K562 (cell line): ENCODE measurements around the gene HSDL1. TPM values are rescaled to one million over a fixed set of nuclear protein-coding genes. Genes with fewer than 3 reads are reported as not detected.
A peak's percentile ranks its signal among the peaks of the same experiment; 100 is the strongest.

Experiments used
- CREB1 ChIP-seq, 2 experiments: sonication (generic) in 1 of 2; formaldehyde crosslinking in 1 of 2; IDR thresholded peaks; 2 replicates each; pipeline versions ENCODE4 v1.6.1 to v1.8.0; 2012 to 2022; ENCODE audit warnings: inconsistent platforms in 1 of 2, mild to moderate bottlenecking in 1 of 2, missing genetic modification reagents in 1 of 2, moderate library complexity in 1 of 2
- E2F8 ChIP-seq: fragments of 450-650 bp; IDR thresholded peaks from 2 replicates; pipeline ENCODE4 v1.7.1; 2018; ENCODE audit warnings: mild to moderate bottlenecking, low read depth; ENCODE audit not compliant: partially characterized antibody
- EP300 ChIP-seq: IDR thresholded peaks from 2 replicates; pipeline ENCODE4 v1.6.1; 2012; ENCODE audit warnings: low read length, improper control_type of control experiment
- JUN ChIP-seq, 2 experiments: sonication (generic) in 1 of 2; formaldehyde crosslinking in 1 of 2; IDR thresholded peaks; 2 replicates each; pipeline versions ENCODE4 v1.6.1 to v1.8.0; 2012 to 2022; ENCODE audit warnings: borderline replicate concordance in 2 of 2, mild to moderate bottlenecking in 2 of 2, improper control_type of control experiment in 1 of 2, low read depth in 1 of 2, low read length in 1 of 2, missing genetic modification reagents in 1 of 2
- JUNB ChIP-seq: fragments of 450-650 bp; formaldehyde crosslinking; conservative IDR thresholded peaks from 2 replicates; pipeline ENCODE4 v1.4.0; 2020; ENCODE audit warnings: mild to moderate bottlenecking
- MLLT1 ChIP-seq, 2 experiments: fragments of 450-650 bp; IDR thresholded peaks; 2 replicates each; pipeline ENCODE4 v1.6.1; 2016
- PHF8 ChIP-seq: fragments of 200-600 bp; sonication (generic); IDR thresholded peaks from 2 replicates; pipeline ENCODE4 v1.6.1; 2012; ENCODE audit warnings: mixed run types, mild to moderate bottlenecking, inconsistent platforms, low read length, moderate library complexity, borderline replicate concordance
- POU5F1 ChIP-seq: fragments of 150-350 bp; IDR thresholded peaks from 2 replicates; pipeline ENCODE4 v1.6.1; 2014; ENCODE audit warnings: borderline replicate concordance, low read length, low read depth, mild to moderate bottlenecking; ENCODE audit not compliant: partially characterized antibody
- RBM22 ChIP-seq: fragments of 200-400 bp; formaldehyde crosslinking; IDR thresholded peaks from 2 replicates; pipeline ENCODE4 v1.6.1; 2018; ENCODE audit warnings: low read length, low read depth; ENCODE audit not compliant: poor library complexity, severe bottlenecking
- SETDB1 ChIP-seq: IDR thresholded peaks from one replicate; pipeline ENCODE4 v1.6.1; 2012; ENCODE audit warnings: low read length, control low read depth, inconsistent platforms
- SP1 ChIP-seq: sonication (generic); formaldehyde crosslinking; IDR thresholded peaks from 2 replicates; pipeline ENCODE4 v1.8.1; 2022; ENCODE audit warnings: mild to moderate bottlenecking, missing genetic modification reagents
- SP2 ChIP-seq: IDR thresholded peaks from 2 replicates; pipeline ENCODE4 v1.6.1; 2011; ENCODE audit warnings: mild to moderate bottlenecking, low read depth, low read length, moderate library complexity; ENCODE audit not compliant: poor library complexity, severe bottlenecking; ENCODE audit errors: extremely low read depth
- TAF15 ChIP-seq: fragments of 200-400 bp; formaldehyde crosslinking; IDR thresholded peaks from 2 replicates; pipeline ENCODE4 v1.6.1; 2017; ENCODE audit warnings: mild to moderate bottlenecking, low read depth, low read length, moderate library complexity
- TAF9B ChIP-seq: fragments of 450-650 bp; IDR thresholded peaks from 2 replicates; pipeline ENCODE4 v1.6.1; 2018; ENCODE audit warnings: mild to moderate bottlenecking; ENCODE audit not compliant: partially characterized antibody
- TEAD1 ChIP-seq, 2 experiments: fragments of 450-650 bp in 1 of 2; sonication (generic) in 1 of 2; formaldehyde crosslinking; IDR thresholded peaks; 2 replicates each; pipeline versions ENCODE4 v1.4.0 to v1.8.0; 2020 to 2022; ENCODE audit warnings: mild to moderate bottlenecking in 2 of 2, missing genetic modification reagents in 1 of 2
- WHSC1 ChIP-seq: IDR thresholded peaks from one replicate; pipeline ENCODE4 v1.6.1; 2012; ENCODE audit warnings: low read length, control low read depth, inconsistent platforms
- XRCC5 ChIP-seq: fragments of 200-400 bp; formaldehyde crosslinking; IDR thresholded peaks from 2 replicates; pipeline ENCODE4 v1.6.1; 2017; ENCODE audit warnings: low read depth, mild to moderate bottlenecking, low read length
- ZNF12 ChIP-seq: sonication (generic); formaldehyde crosslinking; IDR thresholded peaks from 2 replicates; pipeline ENCODE4 v1.4.0; 2020; ENCODE audit warnings: mild to moderate bottlenecking, missing genetic modification reagents
- ZNF124 ChIP-seq: sonication (generic); formaldehyde crosslinking; IDR thresholded peaks from 2 replicates; pipeline ENCODE4 v1.8.1; 2022; ENCODE audit warnings: missing genetic modification reagents
- ZNF184 ChIP-seq: sonication (generic); formaldehyde crosslinking; IDR thresholded peaks from 2 replicates; pipeline ENCODE4 v1.5.0; 2020; ENCODE audit warnings: missing genetic modification reagents
- ZNF75A ChIP-seq: fragments of 450-650 bp; formaldehyde crosslinking; IDR thresholded peaks from 2 replicates; pipeline ENCODE4 v1.4.0; 2020; ENCODE audit warnings: mild to moderate bottlenecking
- polyA plus RNA-seq, 8 experiments: library from polyadenylated mRNA; depleted of rRNA in 4 of 8; stranded (reverse) in 5 of 8; unstranded in 3 of 8; fragments of >200 nt; fragmentation: Nextera tagmentation in 2 of 8; fragmentation: Illumina TruSeq in 1 of 8; extraction: Ambion mirVana in 2 of 8; extraction: Trizol in 1 of 8; gene quantifications; 2 replicates each; pipeline versions ENCODE4 v1.2.1 to v1.2.3, GENCODE V29; 2011 to 2014; ENCODE audit warnings: inconsistent platforms in 1 of 8, missing spikeins in 1 of 8
- total RNA-seq, 7 experiments: library from RNA; depleted of rRNA in 6 of 7; stranded (reverse); fragments of >200 nt in 6 of 7; fragmentation: Illumina TruSeq in 2 of 7; extraction: Trizol in 2 of 7; gene quantifications; 2 replicates each; pipeline versions ENCODE4 v1.2.1 to v1.2.3, GENCODE V29; 2011 to 2021; ENCODE audit warnings: low replicate concordance in 1 of 7
- TF ChIP-seq, protein P1 (sequence below), 2 experiments: fragments of 450-650 bp; conservative IDR thresholded peaks; 2 replicates each; pipeline ENCODE4 v1.6.1; 2017; ENCODE audit warnings: mild to moderate bottlenecking in 2 of 2, moderate library complexity in 2 of 2

The HSDL1 gene
- total and polyA plus RNA-seq, 9 of the 15 experiments (the other 6 are each of a cell fraction or from before 2014, with no cell fraction given) = 14.8 to 41.2 (median 27.7) TPM

DNA sequence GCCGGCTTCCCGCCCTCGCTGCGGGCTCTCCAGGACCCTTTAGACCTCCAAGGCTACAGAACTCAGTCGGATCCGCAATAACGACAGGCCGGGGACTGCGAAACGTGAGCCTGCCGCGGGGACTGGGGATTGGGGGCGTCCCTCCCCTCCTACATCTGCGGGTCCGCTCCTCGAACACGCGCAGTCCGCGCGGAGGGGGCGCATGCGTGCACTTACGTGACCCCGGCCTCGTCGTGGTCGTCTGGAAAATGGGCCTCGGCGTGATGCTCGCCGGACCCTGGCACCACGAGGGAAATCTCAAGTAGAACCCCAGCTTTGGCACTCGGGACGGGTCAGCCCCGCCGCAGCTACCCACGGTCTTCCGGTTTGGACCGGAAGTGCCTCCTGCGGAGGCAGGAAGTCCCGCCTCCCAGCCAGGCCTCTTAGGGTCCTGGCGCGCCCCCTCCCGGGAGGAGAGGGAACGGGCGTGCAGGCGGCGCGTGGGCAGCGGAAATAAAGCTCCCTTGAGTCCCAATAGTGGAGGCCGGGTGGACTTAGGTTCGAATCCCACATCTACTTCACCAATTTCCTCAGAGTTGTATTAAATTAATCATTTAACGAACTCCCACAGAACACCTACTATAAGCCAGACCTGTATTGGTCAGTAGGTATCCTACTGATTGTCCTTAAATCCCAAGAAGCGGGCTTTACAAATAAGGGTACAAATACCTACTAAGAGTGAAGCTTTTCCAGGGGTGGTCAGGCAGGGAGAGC lies 41.9 kb upstream of the HSDL1 start, which contains the start of gene TAF1C (continued):
- TF ChIP-seq XRCC5 (peak; percentile 93; the same call in 1 of the 2 replicates), E2F8 (peak; percentile 98), RBM22 (no peak), ZNF75A (CRISPR knock-in tag) (no peak), TEAD1 (CRISPR knock-in tag; IDR thresholded peaks at IDR 0.05) (no peak), JUNB (CRISPR knock-in tag) (no peak), ZNF124 (CRISPR knock-in tag) (no peak), SETDB1 (no peak), WHSC1 (no peak), POU5F1 (no peak), EP300 (peak; percentile 62), SP2 (peak; percentile 75), TAF15 (no peak), PHF8 (peak; percentile 91), JUN (IDR thresholded peaks at IDR 0.05; ENCODE audit: borderline replicate concordance, low read depth, low read length) (peak; percentile 39), JUN (CRISPR knock-in tag; IDR thresholded peaks at IDR 0.05; ENCODE audit: borderline replicate concordance) (no peak), ZNF184 (CRISPR knock-in tag) (no peak), TAF9B (no peak), MLLT1 (IDR thresholded peaks at IDR 0.05) (0 out of 4 replicates have a peak, but pooled peaks of 1 of the 2 experiments have one; percentile 28), CREB1 (IDR thresholded peaks at IDR 0.05) (peak; percentile 46; the same call in 1 of the 2 replicates), CREB1 (CRISPR knock-in tag; IDR thresholded peaks at IDR 0.05) (peak; percentile 53; the same call in 1 of the 2 replicates), ZNF12 (CRISPR knock-in tag) (no peak), SP1 (peak; percentile 38; the same call in 1 of the 2 replicates)
- TF ChIP-seq, protein P1, sequence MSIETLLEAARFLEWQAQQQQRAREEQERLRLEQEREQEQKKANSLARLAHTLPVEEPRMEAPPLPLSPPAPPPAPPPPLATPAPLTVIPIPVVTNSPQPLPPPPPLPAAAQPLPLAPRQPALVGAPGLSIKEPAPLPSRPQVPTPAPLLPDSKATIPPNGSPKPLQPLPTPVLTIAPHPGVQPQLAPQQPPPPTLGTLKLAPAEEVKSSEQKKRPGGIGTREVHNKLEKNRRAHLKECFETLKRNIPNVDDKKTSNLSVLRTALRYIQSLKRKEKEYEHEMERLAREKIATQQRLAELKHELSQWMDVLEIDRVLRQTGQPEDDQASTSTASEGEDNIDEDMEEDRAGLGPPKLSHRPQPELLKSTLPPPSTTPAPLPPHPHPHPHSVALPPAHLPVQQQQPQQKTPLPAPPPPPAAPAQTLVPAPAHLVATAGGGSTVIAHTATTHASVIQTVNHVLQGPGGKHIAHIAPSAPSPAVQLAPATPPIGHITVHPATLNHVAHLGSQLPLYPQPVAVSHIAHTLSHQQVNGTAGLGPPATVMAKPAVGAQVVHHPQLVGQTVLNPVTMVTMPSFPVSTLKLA (conservative IDR thresholded peaks at IDR 0.05) = peak; percentile 92 to 95
